Activated CD4-positive, CD25-positive, alpha-beta regulatory T cell treated with anti-CD3 and anti-CD28 coated beads, Interleukin-2, amount 50 U/mL, for 16 hours (primary cell): ENCODE data around the gene TRIM32.
A peak's percentile ranks its signal among the peaks of the same experiment; 100 is the strongest.

Experiments
- DNase-seq: peaks from one replicate; pipeline ENCODE4 v3.0.0-alpha.2; 2020; ENCODE audit warnings: low read depth, low spot score

TRIM32 gene

GRCh38 chr9:116705531-116705930, 18.4 kb downstream of the TRIM32 start:
- no peak for DNase-seq

GRCh38 chr9:116706310-116707290, 19.5 kb downstream of the TRIM32 start:
- DNase-seq: no peak

GRCh38 chr9:116712781-116713180, 25.7 kb downstream of the TRIM32 start:
- DNase-seq: no peak

- no peak for DNase-seq
Observed at GRCh38 chr9:116713271-116713670, 26.2 kb downstream of the TRIM32 start.

GRCh38 chr9:116715751-116716150, 28.6 kb downstream of the TRIM32 start:
- no peak for DNase-seq

- no peak for DNase-seq
Observed at GRCh38 chr9:116716438-116716837, 29.3 kb downstream of the TRIM32 start.

GRCh38 chr9:116717150-116717549, 30.0 kb downstream of the TRIM32 start:
- DNase-seq: no peak

GRCh38 chr9:116718111-116718510, 31.0 kb downstream of the TRIM32 start:
- DNase-seq: no peak

GRCh38 chr9:116720111-116720510, 33.0 kb downstream of the TRIM32 start:
- no peak for DNase-seq

GRCh38 chr9:116721411-116721810, 34.3 kb downstream of the TRIM32 start:
- DNase-seq: no peak

GRCh38 chr9:116721944-116722343, 34.8 kb downstream of the TRIM32 start:
- DNase-seq: no peak

- DNase-seq: no peak
Observed at GRCh38 chr9:116724123-116724522, 37.0 kb downstream of the TRIM32 start.

GRCh38 chr9:116726602-116727001, 39.5 kb downstream of the TRIM32 start:
- no peak for DNase-seq

- no peak for DNase-seq
Observed at GRCh38 chr9:116733010-116733641, 46.0 kb downstream of the TRIM32 start.

- DNase-seq: no peak
Observed at GRCh38 chr9:116736399-116737151, 49.5 kb downstream of the TRIM32 start.

GRCh38 chr9:116737152-116737546, 50.0 kb downstream of the TRIM32 start:
- DNase-seq: peak; percentile 8

GRCh38 chr9:116741086-116741740, 54.1 kb downstream of the TRIM32 start:
- DNase-seq: no peak

GRCh38 chr9:116741742-116742141, 54.6 kb downstream of the TRIM32 start:
- DNase-seq: no peak

GRCh38 chr9:116749176-116749575, 62.1 kb downstream of the TRIM32 start:
- DNase-seq: no peak

GRCh38 chr9:116749772-116750171, 62.7 kb downstream of the TRIM32 start:
- DNase-seq: no peak

GRCh38 chr9:116750510-116750909, 63.4 kb downstream of the TRIM32 start:
- DNase-seq: no peak
